Astrocyte (in vitro differentiated cells and primary cell): ENCODE measurements around the gene ACKR3. TPM values are rescaled to one million over a fixed set of nuclear protein-coding genes. Genes with fewer than 3 reads are reported as not detected.

ENCODE experiments used
- DNase-seq: peaks from one replicate; pipeline ENCODE4 v3.0.0-alpha.2; 2010; ENCODE audit warnings: low read depth
- FAIRE-seq: peaks from 2 replicates; lab custom pipeline; 2011; peaks lifted over from hg19 to GRCh38; lab: Jason Lieb, UNC
- H2AFZ ChIP-seq: 2 replicates; pipeline ENCODE4 v1.6.0; 2012; ENCODE audit warnings: low read depth, low read length, inconsistent platforms
- H3K27ac ChIP-seq: 2 replicates; pipeline ENCODE4 v1.5.1; 2011; ENCODE audit warnings: low read depth, low read length, inconsistent platforms
- H3K27me3 ChIP-seq: 2 replicates; pipeline ENCODE4 v1.6.0; 2011; ENCODE audit warnings: low read length, inconsistent platforms; ENCODE audit not compliant: insufficient read depth
- H3K36me3 ChIP-seq: 2 replicates; pipeline ENCODE4 v1.5.1; 2011; ENCODE audit warnings: low read length, inconsistent platforms; ENCODE audit not compliant: insufficient read depth
- H3K4me1 ChIP-seq: 2 replicates; pipeline ENCODE4 v1.5.1; 2011; ENCODE audit warnings: low read length, inconsistent platforms; ENCODE audit not compliant: insufficient read depth
- H3K4me2 ChIP-seq: 2 replicates; pipeline ENCODE4 v1.6.0; 2012; ENCODE audit warnings: low read length, inconsistent platforms
- H3K4me3 ChIP-seq: 2 replicates; pipeline ENCODE4 v1.5.1; 2011; ENCODE audit warnings: low read depth, mild to moderate bottlenecking, low read length, inconsistent platforms; ENCODE audit not compliant: insufficient read depth
- H3K79me2 ChIP-seq: 2 replicates; pipeline ENCODE4 v1.6.0; 2012; ENCODE audit warnings: mild to moderate bottlenecking, low read length, inconsistent platforms; ENCODE audit not compliant: insufficient read depth
- H3K9ac ChIP-seq: 2 replicates; pipeline ENCODE4 v1.6.0; 2012; ENCODE audit warnings: mild to moderate bottlenecking, low read length, inconsistent platforms
- H3K9me3 ChIP-seq: 2 replicates; pipeline ENCODE4 v1.5.1; 2012; ENCODE audit warnings: low read depth, mild to moderate bottlenecking, low read length, inconsistent platforms; ENCODE audit not compliant: insufficient read depth
- H4K20me1 ChIP-seq: 2 replicates; pipeline ENCODE4 v1.6.0; 2012; ENCODE audit warnings: low read length, inconsistent platforms; ENCODE audit not compliant: insufficient read depth
- H3K27ac Mint-ChIP-seq: one replicate; pipeline ENCODE4 v1.8.0; 2021; ENCODE audit warnings: mild to moderate bottlenecking, mixed read lengths; ENCODE audit not compliant: unreplicated experiment
- H3K27me3 Mint-ChIP-seq: one replicate; pipeline ENCODE4 v1.8.0; 2021; ENCODE audit warnings: low read depth, mixed read lengths; ENCODE audit not compliant: unreplicated experiment
- H3K36me3 Mint-ChIP-seq: one replicate; pipeline ENCODE4 v1.8.0; 2021; ENCODE audit warnings: low read depth, mixed read lengths; ENCODE audit not compliant: unreplicated experiment
- H3K4me1 Mint-ChIP-seq: one replicate; pipeline ENCODE4 v1.8.0; 2021; ENCODE audit warnings: low read depth, mixed read lengths; ENCODE audit not compliant: unreplicated experiment
- H3K4me3 Mint-ChIP-seq: one replicate; pipeline ENCODE4 v1.8.0; 2021; ENCODE audit warnings: mild to moderate bottlenecking, moderate library complexity, mixed read lengths; ENCODE audit not compliant: unreplicated experiment
- H3K9me3 Mint-ChIP-seq: one replicate; pipeline ENCODE4 v1.8.0; 2021; ENCODE audit warnings: mild to moderate bottlenecking, mixed read lengths; ENCODE audit not compliant: unreplicated experiment
- CTCF ChIP-seq: IDR thresholded peaks from 2 replicates; pipeline ENCODE4 v1.5.1; 2011; ENCODE audit warnings: low read depth, mild to moderate bottlenecking, inconsistent platforms, low read length, moderate library complexity; ENCODE audit not compliant: insufficient read depth
- EZH2 ChIP-seq: IDR thresholded peaks from 2 replicates; pipeline ENCODE4 v1.6.1; 2012; ENCODE audit warnings: mild to moderate bottlenecking, low read length, inconsistent platforms; ENCODE audit not compliant: insufficient read depth
- total RNA-seq: library from RNA; stranded (reverse); gene quantifications from 2 replicates; pipeline ENCODE4 v1.2.1, GENCODE V29; 2021

The ACKR3 gene
- total RNA-seq, 1 donor from 2014 or later, result 72.7 TPM

GRCh38 chr2:236573066-236573929, 3.7 kb downstream of the ACKR3 start:
- Histone ChIP-seq H3K4me3 (no peak overlapping the region), H4K20me1 (peaks cover 35% of the 10 kb centered on the region), H3K79me2 (peaks cover 80% of the 10 kb centered on the region), H3K9ac (no peak overlapping the region), H3K27me3 (peaks cover 24% of the 10 kb centered on the region), H2AFZ (no peak overlapping the region), H3K9me3 (no peaks in the 10 kb centered on the region), H3K27ac (no peak overlapping the region), H3K4me2 (peak overlapping the region; percentile 81), H3K4me1 (peaks cover 5% of the 10 kb centered on the region), H3K36me3 (no peaks in the 10 kb centered on the region)
- no peak for TF ChIP-seq EZH2
- no peak for TF ChIP-seq CTCF
- no peak for DNase-seq
- no peak overlapping the region for H3K27ac Mint-ChIP-seq
- peaks cover 2% of the 10 kb centered on the region for H3K27me3 Mint-ChIP-seq
- peaks cover 3% of the 10 kb centered on the region for H3K9me3 Mint-ChIP-seq
- H3K36me3 Mint-ChIP-seq, result peaks cover 27% of the 10 kb centered on the region
- FAIRE-seq, result no peak
- peak overlapping the region; percentile 96 for H3K4me3 Mint-ChIP-seq
- H3K4me1 Mint-ChIP-seq, result peaks cover 47% of the 10 kb centered on the region

GRCh38 chr2:236574000-236574399, 4.4 kb downstream of the ACKR3 start:
- Histone ChIP-seq H3K4me3 (no peak overlapping the region), H3K36me3 (no peaks in the 10 kb centered on the region), H3K79me2 (peaks cover 85% of the 10 kb centered on the region), H4K20me1 (peaks cover 37% of the 10 kb centered on the region), H3K9me3 (no peaks in the 10 kb centered on the region), H3K4me1 (peaks cover 5% of the 10 kb centered on the region), H3K9ac (no peak overlapping the region), H3K4me2 (peak overlapping the region; percentile 17), H2AFZ (no peak overlapping the region), H3K27ac (no peak overlapping the region), H3K27me3 (peaks cover 17% of the 10 kb centered on the region)
- H3K27ac Mint-ChIP-seq, result no peak overlapping the region
- FAIRE-seq (no peak), DNase-seq (no peak)
- H3K4me3 Mint-ChIP-seq, result peak overlapping the region; percentile 70
- H3K27me3 Mint-ChIP-seq, result peaks cover 2% of the 10 kb centered on the region
- H3K4me1 Mint-ChIP-seq, result peaks cover 47% of the 10 kb centered on the region
- peaks cover 3% of the 10 kb centered on the region for H3K9me3 Mint-ChIP-seq
- TF ChIP-seq EZH2 (no peak), CTCF (no peak)
- H3K36me3 Mint-ChIP-seq, result peaks cover 30% of the 10 kb centered on the region
